Middle frontal gyrus (tissue), 1 donor: ENCODE measurements around the gene EXOC3L2.
A peak's percentile ranks its signal among the peaks of the same experiment; 100 is the strongest.

Source experiments
- DNase-seq: peaks from one replicate; pipeline ENCODE4 v3.0.0-alpha.2; 2015; ENCODE audit warnings: low spot score; ENCODE audit errors: extremely low spot score

EXOC3L2 gene

DNA sequence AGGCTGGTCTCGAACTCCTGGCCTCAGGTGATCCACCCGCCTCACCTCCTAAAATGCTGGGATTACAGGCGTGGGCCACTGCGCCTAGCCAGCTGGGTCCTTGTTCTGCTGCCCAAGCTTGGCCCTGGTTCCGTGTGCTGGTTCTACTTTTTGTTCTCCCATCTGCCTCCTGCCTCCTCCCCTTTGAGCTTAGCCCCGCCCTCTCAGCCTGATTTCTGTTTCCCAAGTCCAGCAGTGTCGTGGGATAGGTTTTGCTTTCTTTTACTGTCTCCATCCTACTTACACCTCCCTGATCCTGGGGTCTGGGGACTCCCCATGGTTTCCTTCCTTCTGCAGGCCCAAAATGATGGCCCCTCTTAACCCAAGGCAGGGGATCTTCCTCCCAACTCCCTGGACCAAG, 64.3 kb downstream of the EXOC3L2 start:
- no peak for DNase-seq

DNA sequence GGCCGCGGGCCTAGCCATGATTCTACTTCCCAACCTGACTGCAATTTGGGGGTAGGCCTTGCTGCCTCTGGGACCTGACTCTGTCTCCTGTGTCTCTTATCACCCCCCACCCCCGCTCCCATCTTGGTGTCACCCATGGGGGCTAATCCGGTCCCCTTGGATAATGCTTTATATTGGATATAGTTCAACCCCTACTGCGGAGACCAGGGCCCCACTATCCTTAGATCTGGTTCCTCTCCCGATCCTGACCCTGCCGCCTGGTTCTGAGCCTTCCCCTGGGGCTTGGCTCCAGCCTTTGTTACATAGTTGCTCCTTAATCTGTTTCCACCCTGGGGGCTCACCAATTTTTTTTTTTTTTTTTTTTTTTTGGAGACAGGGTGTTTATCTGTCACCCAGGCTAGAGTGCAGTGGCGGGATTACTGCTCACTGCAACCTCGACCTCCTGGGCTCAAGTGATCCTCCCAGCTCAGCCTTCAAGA, 65.3 kb downstream of the EXOC3L2 start:
- no peak for DNase-seq

DNA sequence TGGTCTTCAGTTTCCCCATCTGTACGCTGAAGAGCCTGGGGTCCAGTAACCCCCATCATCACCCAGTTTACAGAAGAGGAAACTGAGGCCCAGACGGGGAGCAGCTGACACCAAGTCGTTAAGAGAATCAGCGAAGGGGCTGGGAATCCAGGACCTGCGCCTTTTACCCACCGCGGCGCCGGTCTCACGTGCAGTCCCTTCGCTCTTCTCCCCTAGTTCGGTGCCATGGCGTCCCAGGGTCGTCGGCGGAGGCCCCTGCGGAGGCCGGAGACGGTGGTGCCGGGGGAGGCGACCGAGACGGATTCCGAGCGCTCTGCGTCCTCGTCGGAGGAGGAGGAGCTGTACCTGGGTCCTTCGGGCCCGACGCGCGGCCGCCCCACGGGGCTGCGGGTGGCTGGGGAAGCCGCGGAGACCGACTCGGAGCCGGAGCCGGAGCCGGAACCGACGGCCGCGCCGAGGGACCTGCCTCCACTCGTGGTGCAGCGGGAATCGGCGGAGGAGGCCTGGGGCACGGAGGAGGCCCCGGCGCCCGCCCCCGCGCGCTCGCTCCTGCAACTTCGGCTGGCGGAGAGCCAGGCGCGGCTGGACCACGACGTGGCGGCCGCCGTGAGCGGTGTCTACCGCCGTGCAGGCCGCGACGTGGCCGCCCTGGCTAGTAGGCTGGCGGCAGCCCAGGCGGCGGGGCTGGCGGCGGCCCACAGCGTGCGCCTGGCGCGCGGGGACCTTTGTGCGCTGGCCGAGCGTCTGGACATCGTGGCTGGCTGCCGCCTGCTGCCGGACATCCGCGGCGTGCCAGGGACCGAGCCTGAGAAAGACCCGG, 65.9 kb downstream of the EXOC3L2 start:
- DNase-seq, result no peak

DNA sequence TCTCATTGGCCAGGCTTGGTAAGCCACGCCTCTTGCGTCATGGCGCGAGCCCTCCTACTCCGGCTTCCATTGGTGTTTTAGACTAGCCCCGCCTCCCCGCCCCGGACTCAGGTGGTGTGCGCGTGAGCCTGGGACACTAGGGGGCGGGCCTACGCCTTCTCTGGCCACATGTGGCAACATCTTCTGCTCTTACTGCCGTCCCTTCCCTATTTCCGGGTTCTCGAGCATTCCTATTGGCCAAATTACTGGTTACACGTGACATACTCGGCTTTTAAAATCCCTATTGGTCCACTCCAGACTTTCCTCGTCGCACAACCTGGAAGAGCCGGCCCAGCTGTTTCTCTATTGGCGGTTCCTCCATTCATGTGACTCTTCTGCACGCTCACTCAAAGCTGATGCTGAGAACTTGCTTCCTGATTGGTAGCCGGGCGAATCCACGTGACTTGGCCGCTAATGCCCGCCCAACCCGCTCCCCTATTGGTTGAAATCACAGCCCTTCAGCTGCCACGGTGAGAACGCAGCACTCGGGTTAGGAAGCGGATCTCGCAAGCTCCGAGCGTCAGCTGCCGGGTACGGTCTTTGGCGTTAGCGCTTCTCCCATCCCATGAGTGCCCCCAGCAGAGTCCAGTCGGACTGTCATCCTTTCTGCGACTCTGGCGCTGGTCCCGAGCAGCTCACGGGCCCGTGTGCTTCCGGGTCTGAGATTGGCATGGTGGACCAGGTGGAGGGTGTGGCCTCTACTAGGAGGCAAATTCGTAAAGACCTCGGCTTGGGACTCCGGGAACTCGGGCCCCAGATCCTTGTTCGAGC, 66.7 kb downstream of the EXOC3L2 start, which contains the start of gene BLOC1S3:
Gene BLOC1S3, plus strand, starts transcription at position 523 of the 810 bp plus-strand sequence. CDS start 513 bp downstream, outside the sequence.
- peak; percentile 100 for DNase-seq

DNA sequence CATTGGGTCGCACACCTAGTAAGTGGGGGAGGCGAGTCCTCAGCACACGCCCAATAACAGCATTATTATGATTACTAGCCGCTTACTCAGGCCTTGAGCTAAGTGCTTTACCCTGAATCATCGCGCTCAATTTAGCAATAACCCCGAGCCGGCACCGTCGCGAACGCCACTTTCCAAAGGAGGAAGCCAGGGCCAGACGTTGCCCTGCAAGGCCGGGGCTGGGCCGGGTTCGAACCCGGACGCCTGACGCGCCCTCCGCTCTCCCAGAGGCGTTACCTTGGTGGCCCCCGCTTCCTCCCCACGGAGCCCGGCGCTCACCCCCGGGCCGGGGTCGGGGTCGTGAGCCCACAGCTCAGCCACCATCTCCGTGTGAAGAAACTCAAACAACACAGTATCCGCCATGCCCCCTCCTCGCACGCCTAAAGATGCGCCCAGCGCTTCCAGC, 67.4 kb downstream of the EXOC3L2 start, which contains the start of gene TRAPPC6A:
Gene TRAPPC6A, minus strand, starts transcription at position 421 of the 445 bp plus-strand sequence. Its CDS starts 19 bp downstream, at position 402.
- no peak for DNase-seq

DNA sequence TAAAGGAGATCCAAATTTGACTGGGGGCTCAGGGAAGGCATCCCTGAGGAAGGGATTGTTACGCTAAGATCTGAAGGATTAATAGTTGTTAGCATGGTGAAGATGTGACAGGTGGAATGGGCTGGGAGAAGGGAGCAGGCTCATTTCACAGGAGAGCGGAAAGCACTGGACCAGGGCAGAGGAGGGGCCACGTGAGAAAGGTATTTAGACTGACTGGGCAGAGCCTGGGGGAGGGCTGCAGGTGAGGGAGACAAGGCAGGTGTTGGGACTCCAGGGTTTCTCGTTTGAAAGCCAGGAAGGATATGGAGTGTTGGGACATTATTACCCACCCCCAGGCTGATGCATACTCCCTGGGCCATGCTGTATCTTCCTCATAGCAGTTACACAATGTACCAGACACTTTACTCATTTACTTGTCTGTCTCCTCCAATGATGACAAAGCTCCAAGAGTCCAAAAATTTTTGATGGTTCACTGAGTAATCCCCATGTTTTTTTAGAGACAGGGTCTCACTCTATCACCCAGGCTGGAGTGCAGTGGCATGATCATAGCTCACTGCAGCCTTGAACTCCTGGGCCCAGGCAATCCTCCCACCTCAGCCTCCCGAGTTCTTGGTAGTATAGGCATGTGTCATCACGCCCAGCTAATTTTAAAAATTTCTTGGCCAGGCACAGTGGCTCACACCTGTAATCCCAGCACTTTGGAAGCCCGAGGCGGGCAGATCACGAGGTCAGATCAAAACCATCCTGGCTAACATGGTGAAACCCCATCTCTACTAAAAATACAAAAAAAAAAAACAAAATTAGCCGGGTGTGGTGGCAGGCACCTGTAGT, 69.5 kb downstream of the EXOC3L2 start:
- no peak for DNase-seq

DNA sequence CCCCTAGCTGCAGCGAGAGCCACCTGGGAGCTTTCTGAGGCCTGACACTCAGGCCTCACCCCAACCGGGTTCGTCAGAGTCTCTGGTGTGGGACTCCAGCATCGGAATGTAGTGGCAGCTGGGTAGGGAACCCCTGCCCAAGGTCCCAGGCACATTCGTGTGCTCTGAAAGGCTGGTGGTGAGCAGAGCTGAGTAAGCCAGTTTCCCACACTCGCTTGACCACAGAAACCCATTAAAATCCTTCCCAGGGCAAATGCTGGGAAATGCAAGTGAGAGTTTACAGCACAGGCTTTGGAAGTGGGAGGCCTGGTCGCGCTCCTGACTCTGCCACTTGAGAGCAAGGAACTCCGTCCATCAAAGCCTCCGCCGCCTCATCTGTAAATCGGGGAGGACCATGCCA, 71.4 kb downstream of the EXOC3L2 start:
- DNase-seq, result no peak

DNA sequence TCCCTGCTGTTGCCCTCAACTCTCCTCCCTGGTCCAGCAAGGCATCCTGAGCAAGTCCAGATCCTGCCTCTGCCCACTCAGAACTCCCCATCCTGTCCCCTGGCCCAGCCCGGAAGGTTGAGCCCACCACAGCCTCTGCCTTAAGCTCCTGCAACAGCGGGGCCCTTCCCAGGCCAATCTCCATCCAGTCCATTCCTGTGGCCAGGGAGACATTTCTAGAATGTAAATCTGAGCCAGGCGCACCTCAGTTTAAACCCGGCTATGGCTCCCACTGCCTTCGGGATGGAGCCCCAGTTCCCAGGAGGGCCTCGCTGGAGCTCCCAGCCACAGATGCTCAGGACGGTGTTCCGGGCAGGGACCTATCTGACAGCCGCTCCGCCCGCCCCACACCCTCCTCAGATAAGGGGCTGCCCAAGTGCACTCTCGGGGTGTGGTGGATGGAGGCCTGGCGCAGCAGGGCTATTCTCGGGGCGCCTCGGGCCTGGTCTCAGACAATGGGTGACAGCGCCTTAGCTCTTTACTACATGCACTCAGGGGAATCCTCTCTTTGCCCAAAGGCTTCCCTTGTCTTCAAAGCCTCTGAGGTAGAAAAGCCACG, 72.5 kb downstream of the EXOC3L2 start:
- no peak for DNase-seq

DNA sequence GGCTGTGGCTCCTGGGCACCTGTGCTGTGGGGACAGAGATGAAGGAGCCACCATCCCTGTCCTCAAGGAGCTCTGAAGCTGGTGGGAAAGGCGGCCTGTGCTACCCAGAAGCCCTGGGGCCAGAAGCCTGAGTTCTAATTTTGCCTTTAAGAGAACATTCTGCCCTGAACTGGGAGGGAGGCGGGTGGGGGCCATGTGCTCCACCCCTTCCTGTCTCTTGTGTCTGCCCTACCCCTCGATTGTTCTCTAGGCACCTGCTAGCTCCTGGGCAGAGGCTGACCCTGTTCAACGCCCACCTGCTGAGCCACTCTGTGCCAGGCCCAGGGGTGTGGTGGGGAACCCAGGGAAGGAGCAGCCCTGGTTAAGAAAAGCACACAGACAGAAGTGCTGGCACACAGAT, 73.0 kb downstream of the EXOC3L2 start:
- DNase-seq, result no peak

DNA sequence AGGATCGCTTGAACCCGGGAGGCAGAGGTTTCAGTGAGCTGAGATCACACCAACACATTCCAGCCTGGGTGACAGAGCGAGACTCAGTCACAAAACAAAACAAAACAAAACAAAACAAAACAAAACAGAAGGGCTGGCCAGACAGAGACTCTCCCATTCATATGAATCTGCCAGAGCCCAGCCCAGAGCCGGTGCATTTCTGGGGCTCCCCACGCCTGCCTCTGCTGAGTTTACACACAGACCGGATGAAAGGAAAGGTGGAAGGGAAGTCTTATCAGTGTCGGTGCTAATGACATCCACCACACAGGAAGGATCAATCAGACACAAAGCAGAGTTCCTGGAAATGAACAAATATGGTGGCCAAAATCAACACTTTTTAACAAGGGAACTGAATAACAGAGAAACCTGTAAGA, 74.0 kb downstream of the EXOC3L2 start:
- no peak for DNase-seq

DNA sequence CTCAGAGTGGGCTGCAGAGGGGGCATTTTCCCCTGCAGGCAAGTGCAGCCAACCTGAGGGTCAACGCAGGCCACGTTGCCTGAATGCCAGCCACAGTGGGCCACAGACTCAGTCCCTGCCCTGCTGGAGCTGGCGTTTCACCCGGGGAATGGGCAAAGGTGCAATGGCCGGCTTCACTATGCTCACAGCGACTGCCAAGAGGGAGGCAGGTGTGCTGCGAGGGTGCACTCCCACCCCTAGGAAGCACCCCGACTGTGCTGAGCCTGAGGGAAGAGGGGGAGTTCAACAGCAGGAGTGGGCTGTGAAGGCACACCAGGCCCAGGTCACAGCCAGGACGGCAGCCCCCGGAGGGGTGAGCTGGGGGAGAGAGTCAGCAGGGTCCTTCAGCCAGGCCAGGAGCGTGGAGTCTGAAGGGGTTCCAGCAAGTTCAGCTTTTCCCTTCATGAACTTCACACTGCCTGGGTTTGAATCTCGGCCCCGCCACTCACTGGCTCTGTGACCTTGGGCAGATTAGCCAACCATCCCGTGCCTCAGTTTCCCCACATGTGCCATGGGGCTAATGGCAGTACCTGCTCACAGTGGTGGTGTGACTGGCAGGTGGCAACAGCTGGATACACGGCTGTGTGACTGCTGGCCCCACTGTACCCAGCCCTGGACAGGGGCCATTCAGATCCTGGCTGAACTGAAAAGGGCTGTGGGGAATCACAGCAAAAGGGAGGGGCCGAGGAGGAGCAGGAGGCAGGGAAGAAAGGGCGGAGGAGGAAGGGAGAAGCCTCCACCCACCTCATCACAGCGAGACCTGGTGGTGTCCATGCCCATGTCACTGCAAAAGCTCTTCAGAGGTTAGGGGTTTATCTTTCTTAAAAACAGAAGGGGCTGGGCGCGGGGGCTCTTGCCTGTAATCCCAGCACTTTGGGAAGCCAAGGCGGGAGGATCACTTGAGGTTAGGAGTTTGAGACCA, 74.8 kb downstream of the EXOC3L2 start:
- no peak for DNase-seq

DNA sequence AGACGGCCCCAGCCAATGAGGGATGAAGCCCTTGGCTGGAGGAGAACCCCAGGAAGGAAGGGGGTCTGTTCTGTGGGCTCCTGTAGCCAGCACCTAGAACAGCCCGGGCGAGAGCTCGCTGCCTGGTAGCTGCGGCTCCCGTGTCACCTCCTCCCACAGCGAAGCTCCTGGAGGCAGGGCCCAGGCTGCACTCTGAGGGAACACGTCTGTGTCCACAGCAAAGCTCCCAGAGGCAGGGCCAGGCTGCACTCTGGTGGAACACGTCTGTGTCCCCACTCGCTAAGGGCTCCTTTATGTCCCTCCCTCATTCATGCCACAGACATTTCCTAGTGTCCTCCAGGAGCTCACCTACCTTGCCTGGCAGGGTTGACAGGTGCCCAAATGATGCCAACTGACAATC, 75.6 kb downstream of the EXOC3L2 start:
- DNase-seq, result no peak

DNA sequence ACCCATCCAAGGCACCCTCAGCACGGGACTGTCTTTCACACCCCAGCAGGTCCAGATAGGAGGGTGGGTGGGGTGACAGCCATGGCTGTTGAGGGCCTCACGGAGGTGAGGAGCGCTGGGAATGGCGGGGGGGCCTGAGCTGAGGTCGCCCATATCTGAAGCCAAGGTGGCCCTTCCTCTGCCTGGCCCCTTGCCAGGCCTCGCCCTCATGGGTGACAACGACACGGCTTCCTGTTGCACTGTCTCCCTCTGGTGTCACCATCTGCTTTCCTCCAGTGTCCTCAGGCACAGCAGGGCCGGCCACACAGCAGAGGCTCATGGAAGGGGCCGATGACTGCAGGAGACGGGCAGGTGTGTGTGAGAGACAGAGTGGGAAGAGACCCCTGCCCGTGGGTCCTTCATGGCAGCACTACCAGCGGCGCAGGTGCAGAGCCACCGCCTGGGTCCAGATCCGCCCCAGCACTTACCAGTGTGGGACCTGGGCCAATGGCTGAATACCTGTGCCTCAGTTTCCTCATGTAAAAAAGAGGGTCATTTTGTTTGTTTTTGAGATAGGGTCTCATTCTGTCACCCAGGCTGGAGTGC, 76.3 kb downstream of the EXOC3L2 start:
- DNase-seq, result no peak

DNA sequence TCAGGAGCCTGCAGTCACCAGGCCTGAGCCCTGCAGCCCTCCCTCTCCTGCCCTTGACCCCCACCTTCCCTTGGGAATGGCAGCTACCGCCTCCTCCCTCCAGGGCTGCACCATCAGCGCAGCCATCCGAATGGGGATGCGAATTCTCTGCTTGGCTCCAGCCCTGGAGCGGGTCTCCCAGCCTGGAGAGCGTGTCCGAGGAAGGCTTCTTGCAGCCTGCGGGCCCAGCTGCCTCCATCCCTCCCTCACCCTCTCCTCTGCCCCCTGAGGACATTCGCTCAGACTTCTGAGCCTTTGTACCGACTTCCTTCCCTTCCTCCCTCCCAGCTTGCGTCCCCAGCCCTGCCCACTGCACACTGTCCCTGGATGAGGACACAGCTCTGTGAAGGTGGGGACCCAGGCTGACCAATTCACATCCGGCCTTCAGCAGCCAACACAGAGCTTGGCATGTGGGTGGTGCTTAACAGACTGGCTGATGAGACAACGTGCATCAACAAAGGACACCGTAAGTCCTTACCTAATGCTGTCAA, 78.4 kb downstream of the EXOC3L2 start:
- no peak for DNase-seq

DNA sequence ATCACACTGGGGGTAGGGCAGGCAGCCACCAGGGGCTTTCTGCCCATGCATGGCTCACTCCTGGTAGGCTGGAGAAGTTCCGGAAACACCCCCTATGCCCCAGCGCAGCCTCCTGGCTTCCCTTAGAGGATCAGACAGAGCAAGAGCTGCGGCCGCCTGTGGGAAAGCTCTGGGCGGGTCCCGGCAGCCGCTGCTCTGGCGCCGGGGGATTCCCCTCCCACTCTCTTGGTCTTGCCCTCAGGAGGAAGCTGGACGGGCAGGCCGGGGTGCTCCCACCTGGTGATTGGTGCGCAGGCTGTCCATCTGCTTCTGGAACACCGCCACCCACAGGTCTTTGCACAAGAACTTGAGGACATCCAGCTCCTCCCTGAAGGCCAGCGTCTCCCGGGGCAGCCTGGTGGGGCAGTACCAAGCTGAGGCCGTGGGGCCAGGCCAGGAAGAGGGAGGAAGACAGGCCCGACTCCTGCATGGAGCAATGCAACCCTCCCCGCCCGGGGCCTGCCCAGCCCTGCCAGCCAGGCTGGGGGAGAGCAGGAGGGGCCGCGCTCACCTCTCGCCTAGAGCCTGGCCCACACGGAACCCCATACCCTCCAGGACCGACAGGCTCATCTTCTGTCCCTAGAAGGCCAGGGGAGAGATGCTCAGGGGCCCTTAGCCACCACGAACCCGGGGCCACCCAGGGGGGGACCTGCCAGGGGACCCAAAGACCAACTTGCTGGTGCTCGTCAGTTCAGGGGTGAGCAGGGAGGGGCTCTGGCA, 80.5 kb downstream of the EXOC3L2 start:
- no peak for DNase-seq

DNA sequence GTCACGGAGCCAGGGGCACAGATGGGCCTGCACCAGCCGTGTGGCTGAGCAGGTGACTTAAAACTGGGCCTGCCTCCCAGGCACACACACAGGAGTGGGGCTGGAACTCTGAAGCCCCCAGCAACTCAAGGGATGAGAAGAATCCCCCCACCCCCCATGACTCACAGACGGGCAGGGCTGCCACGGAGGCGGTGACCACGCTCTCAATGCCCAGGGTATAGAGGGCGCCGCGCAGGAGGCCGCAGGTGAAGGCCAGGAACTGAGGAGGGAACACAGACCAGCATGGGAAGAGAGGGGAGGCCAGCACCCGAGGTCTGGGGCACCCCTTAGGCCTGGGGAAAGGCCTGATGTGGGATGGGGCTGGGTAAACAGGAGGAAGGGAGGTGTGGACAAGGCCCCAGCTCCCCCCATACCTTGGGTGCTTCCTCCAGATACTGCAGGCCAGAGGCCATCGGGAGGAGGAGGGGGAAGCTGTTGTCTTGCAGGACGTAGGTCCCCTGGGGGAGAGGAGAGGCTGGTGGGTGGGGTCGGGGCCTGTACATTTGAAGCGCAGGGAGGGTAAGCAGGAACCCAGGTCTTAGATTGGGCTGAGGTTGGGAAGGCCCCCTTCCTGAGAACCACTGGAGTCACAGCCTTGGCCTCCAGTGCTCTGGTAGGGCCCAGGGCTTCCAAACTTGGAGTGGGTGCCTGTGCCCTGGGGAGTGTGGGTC, 81.3 kb downstream of the EXOC3L2 start:
- DNase-seq, result no peak

DNA sequence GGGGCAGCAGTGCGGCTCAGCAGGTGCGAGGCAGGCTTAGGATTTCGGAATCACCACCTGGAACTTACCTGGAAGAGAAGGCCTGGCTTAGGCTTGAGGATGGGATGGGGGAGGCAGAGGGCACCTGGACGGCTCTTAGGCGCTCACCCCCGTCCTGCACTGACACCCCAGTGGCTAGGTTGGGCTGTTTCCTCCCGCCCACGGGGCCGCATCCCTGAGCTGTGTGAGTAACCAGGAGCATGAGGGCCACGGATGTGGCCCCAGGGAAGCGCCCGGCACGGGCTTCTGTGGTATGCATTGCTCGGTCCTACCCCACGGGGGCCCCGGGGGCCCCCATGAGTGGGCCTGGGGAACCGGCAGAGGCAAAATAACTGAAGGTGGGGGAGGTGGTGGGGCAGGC, 82.1 kb downstream of the EXOC3L2 start:
- no peak for DNase-seq
